Loucy (cell line): Measurements from ENCODE around the gene TSPAN9.

ENCODE experiments used
- H2AFZ ChIP-seq: fragments of 200-600 bp; sonication (generic); 2 replicates; pipeline ENCODE4 v1.6.0; 2016; ENCODE audit warnings: antibody characterized with exemption, mild to moderate bottlenecking, low read length, moderate library complexity
- H3F3A ChIP-seq: fragments of 200-600 bp; 2 replicates; pipeline ENCODE4 v1.6.0; 2016; ENCODE audit warnings: antibody characterized with exemption, low read depth, mild to moderate bottlenecking
- H3K27me3 ChIP-seq: fragments of 200-600 bp; sonication (generic); 2 replicates; pipeline ENCODE4 v1.6.1; 2014; ENCODE audit warnings: low read length, mild to moderate bottlenecking; ENCODE audit not compliant: insufficient read depth, poor library complexity, severe bottlenecking
- H3K36me3 ChIP-seq: fragments of 200-600 bp; sonication (generic); 2 replicates; pipeline ENCODE4 v1.6.1; 2016; ENCODE audit warnings: low read length; ENCODE audit not compliant: insufficient read depth
- H3K4me1 ChIP-seq: fragments of 200-600 bp; sonication (generic); 2 replicates; pipeline ENCODE4 v1.5.1; 2014; ENCODE audit warnings: low read length, mild to moderate bottlenecking; ENCODE audit not compliant: insufficient read depth, poor library complexity, severe bottlenecking
- H3K4me2 ChIP-seq: fragments of 200-600 bp; sonication (generic); 2 replicates; pipeline ENCODE4 v1.6.0; 2014; ENCODE audit warnings: antibody characterized with exemption, low read length, low read depth, mild to moderate bottlenecking; ENCODE audit not compliant: poor library complexity, severe bottlenecking
- H3K4me3 ChIP-seq: fragments of 200-600 bp; sonication (generic); 2 replicates; pipeline ENCODE4 v1.5.1; 2014; ENCODE audit warnings: low read length, mild to moderate bottlenecking, mixed read lengths; ENCODE audit not compliant: poor library complexity, severe bottlenecking
- H3K79me2 ChIP-seq: fragments of 200-600 bp; sonication (generic); 2 replicates; pipeline ENCODE4 v1.6.1; 2014; ENCODE audit warnings: low read length; ENCODE audit not compliant: insufficient read depth
- H3K9ac ChIP-seq: fragments of 200-600 bp; sonication (generic); 2 replicates; pipeline ENCODE4 v1.6.0; 2014; ENCODE audit warnings: mild to moderate bottlenecking, low read depth, low read length, moderate library complexity; ENCODE audit not compliant: poor library complexity, severe bottlenecking
- H3K9me2 ChIP-seq: fragments of 200-600 bp; sonication (generic); replicated peaks from 2 replicates; pipeline ENCODE4 v1.6.1; 2016; ENCODE audit warnings: low read depth, low read length, mixed read lengths
- H3K9me3 ChIP-seq: fragments of 200-600 bp; sonication (generic); 2 replicates; pipeline ENCODE4 v1.6.1; 2014; ENCODE audit warnings: mild to moderate bottlenecking, antibody characterized with exemption, low read length, low read depth; ENCODE audit not compliant: insufficient read depth
- H4K20me1 ChIP-seq: fragments of 200-600 bp; sonication (generic); 2 replicates; pipeline ENCODE4 v1.6.0; 2014; ENCODE audit warnings: antibody characterized with exemption, low read length, mild to moderate bottlenecking; ENCODE audit not compliant: insufficient read depth, poor library complexity, severe bottlenecking
- EZH2phosphoT487 ChIP-seq: fragments of 200-600 bp; IDR thresholded peaks from 2 replicates; pipeline ENCODE4 v1.6.1; 2018; ENCODE audit warnings: antibody characterized with exemption, mild to moderate bottlenecking, moderate library complexity, borderline replicate concordance
- TF ChIP-seq, protein P1 (sequence below): fragments of 200-600 bp; sonication (generic); conservative IDR thresholded peaks from 2 replicates; pipeline ENCODE4 v1.5.1; 2014; ENCODE audit warnings: mild to moderate bottlenecking, antibody characterized with exemption, low read length

Gene TSPAN9

DNA sequence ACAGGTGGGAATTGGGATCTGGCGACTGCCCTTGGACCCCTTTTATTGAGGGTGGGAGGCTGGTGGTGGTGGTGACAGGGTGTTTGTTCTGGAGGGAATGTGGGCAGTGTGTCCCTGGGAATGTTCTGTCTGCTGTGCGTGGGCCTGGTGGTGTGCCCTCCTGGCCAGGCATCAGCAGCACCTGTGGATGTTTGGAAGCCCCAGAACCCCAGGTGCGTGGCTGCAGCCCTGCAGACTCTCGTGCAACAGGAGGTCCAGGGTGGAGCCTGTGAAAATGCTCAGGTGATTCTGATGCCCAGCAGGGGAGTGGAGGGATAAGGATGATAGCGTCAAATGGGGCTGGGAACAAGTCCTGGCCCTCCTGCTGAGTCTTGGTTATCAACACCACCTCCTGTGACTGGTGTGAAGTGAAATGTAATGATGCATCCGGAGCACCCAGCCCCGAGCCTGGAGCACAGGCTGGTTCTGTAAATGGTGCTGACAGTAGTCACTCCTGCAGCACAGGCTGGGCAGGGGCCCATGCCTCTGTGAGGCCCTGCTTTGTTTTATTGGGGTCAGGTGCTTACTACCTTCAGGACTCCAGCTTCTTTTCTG, 176.6 kb downstream of the TSPAN9 start:
- Histone ChIP-seq H3K9me2 (no peaks in the 10 kb centered on the region), H3K4me3 (no peak overlapping the region), H3K4me2 (no peak overlapping the region), H4K20me1 (no peaks in the 10 kb centered on the region), H3K36me3 (no peaks in the 10 kb centered on the region), H3K9ac (no peak overlapping the region), H3K9me3 (no peaks in the 10 kb centered on the region), H3K27me3 (no peaks in the 10 kb centered on the region), H3K79me2 (no peaks in the 10 kb centered on the region), H2AFZ (no peak overlapping the region), H3K4me1 (peaks cover 5% of the 10 kb centered on the region), H3F3A (no peaks in the 10 kb centered on the region)
- TF ChIP-seq, protein P1, sequence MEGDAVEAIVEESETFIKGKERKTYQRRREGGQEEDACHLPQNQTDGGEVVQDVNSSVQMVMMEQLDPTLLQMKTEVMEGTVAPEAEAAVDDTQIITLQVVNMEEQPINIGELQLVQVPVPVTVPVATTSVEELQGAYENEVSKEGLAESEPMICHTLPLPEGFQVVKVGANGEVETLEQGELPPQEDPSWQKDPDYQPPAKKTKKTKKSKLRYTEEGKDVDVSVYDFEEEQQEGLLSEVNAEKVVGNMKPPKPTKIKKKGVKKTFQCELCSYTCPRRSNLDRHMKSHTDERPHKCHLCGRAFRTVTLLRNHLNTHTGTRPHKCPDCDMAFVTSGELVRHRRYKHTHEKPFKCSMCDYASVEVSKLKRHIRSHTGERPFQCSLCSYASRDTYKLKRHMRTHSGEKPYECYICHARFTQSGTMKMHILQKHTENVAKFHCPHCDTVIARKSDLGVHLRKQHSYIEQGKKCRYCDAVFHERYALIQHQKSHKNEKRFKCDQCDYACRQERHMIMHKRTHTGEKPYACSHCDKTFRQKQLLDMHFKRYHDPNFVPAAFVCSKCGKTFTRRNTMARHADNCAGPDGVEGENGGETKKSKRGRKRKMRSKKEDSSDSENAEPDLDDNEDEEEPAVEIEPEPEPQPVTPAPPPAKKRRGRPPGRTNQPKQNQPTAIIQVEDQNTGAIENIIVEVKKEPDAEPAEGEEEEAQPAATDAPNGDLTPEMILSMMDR = no peak
- TF ChIP-seq EZH2phosphoT487 = no peak

GRCh38 chr12:3255057-3255456, 177.9 kb downstream of the TSPAN9 start:
- H3K4me1 ChIP-seq = no peaks in the 10 kb centered on the region
- H3K27me3 ChIP-seq = no peaks in the 10 kb centered on the region
- H3K4me2 ChIP-seq = no peak overlapping the region
- no peaks in the 10 kb centered on the region for H3K36me3 ChIP-seq
- no peaks in the 10 kb centered on the region for H3F3A ChIP-seq
- no peak overlapping the region for H3K4me3 ChIP-seq
- no peaks in the 10 kb centered on the region for H4K20me1 ChIP-seq
- H3K9me2 ChIP-seq = no peaks in the 10 kb centered on the region
- TF ChIP-seq, protein P1 = no peak
- no peak for TF ChIP-seq EZH2phosphoT487
- no peak overlapping the region for H3K9ac ChIP-seq
- no peak overlapping the region for H2AFZ ChIP-seq
- H3K9me3 ChIP-seq = no peaks in the 10 kb centered on the region
- no peaks in the 10 kb centered on the region for H3K79me2 ChIP-seq

- no peaks in the 10 kb centered on the region for H3K4me1 ChIP-seq
- no peaks in the 10 kb centered on the region for H3K79me2 ChIP-seq
- H3K9me3 ChIP-seq = no peaks in the 10 kb centered on the region
- H3K36me3 ChIP-seq = no peaks in the 10 kb centered on the region
- no peak overlapping the region for H3K4me2 ChIP-seq
- no peaks in the 10 kb centered on the region for H3F3A ChIP-seq
- no peak overlapping the region for H2AFZ ChIP-seq
- TF ChIP-seq, protein P1 = no peak
- TF ChIP-seq EZH2phosphoT487 = no peak
- no peak overlapping the region for H3K4me3 ChIP-seq
- H4K20me1 ChIP-seq = no peaks in the 10 kb centered on the region
- no peaks in the 10 kb centered on the region for H3K9me2 ChIP-seq
- no peaks in the 10 kb centered on the region for H3K27me3 ChIP-seq
- no peak overlapping the region for H3K9ac ChIP-seq
Observed at GRCh38 chr12:3256103-3256631, 179.0 kb downstream of the TSPAN9 start.
